ENCODE results near the gene SMURF1.
"Not testable (repeated sequence)": the region's sequence is repeated elsewhere in the genome, so short reads cannot be mapped to it uniquely, and the experiment has no call there.

SMURF1 gene

GRCh38 chr7:99047526-99048077 lies 96.3 kb downstream of the SMURF1 start:
- DNase-seq (ENCODE audit: low read depth) = no peak

- no peak for DNase-seq (ENCODE audit: low read depth)
These were observed 97.2 kb downstream of the SMURF1 start for GRCh38 chr7:99046722-99047121.

- DNase-seq (ENCODE audit: low read depth) = not testable (repeated sequence)
These were observed 97.6 kb downstream of the SMURF1 start for GRCh38 chr7:99046262-99046661.

GRCh38 chr7:99044858-99045257 lies 99.0 kb downstream of the SMURF1 start:
- DNase-seq (ENCODE audit: low read depth) = not testable (repeated sequence)

GRCh38 chr7:99042957-99043356 lies 101.0 kb downstream of the SMURF1 start:
- peak; percentile 14 for DNase-seq (ENCODE audit: low read depth)

GRCh38 chr7:99041526-99041925 lies 102.4 kb downstream of the SMURF1 start:
- DNase-seq (ENCODE audit: low read depth) = no peak

- peak; percentile 71 for DNase-seq (ENCODE audit: low read depth)
These were observed 103.6 kb downstream of the SMURF1 start for GRCh38 chr7:99040104-99040958.

- DNase-seq (ENCODE audit: low read depth) = no peak
These were observed 104.5 kb downstream of the SMURF1 start for GRCh38 chr7:99039384-99039891.

GRCh38 chr7:99038086-99038855 lies 105.6 kb downstream of the SMURF1 start:
- no peak for DNase-seq (ENCODE audit: low read depth)

GRCh38 chr7:99037327-99037940 lies 106.5 kb downstream of the SMURF1 start:
- no peak for DNase-seq (ENCODE audit: low read depth)

GRCh38 chr7:99036546-99037111 lies 107.3 kb downstream of the SMURF1 start:
- DNase-seq (ENCODE audit: low read depth) = peak; percentile 39

- DNase-seq (ENCODE audit: low read depth) = no peak
These were observed 108.0 kb downstream of the SMURF1 start for GRCh38 chr7:99035723-99036545.

- DNase-seq (ENCODE audit: low read depth) = no peak
These were observed 108.8 kb downstream of the SMURF1 start for GRCh38 chr7:99034932-99035722.

GRCh38 chr7:99033765-99034164 lies 110.1 kb downstream of the SMURF1 start:
- no peak for DNase-seq (ENCODE audit: low read depth)

- no peak for DNase-seq (ENCODE audit: low read depth)
These were observed 111.0 kb downstream of the SMURF1 start for GRCh38 chr7:99032928-99033327.

- no peak for DNase-seq (ENCODE audit: low read depth)
These were observed 112.4 kb downstream of the SMURF1 start for GRCh38 chr7:99031496-99031895.

- no peak for DNase-seq (ENCODE audit: low read depth)
These were observed 113.0 kb downstream of the SMURF1 start for GRCh38 chr7:99030951-99031350.

- DNase-seq (ENCODE audit: low read depth) = no peak
These were observed 113.5 kb downstream of the SMURF1 start for GRCh38 chr7:99030457-99030856.

GRCh38 chr7:99029466-99030435 lies 114.2 kb downstream of the SMURF1 start:
- DNase-seq (ENCODE audit: low read depth) = peak; percentile 17
